Hepatocyte (in vitro differentiated cells): ENCODE data around the gene SEC22C. TPM values are rescaled to one million over a fixed set of nuclear protein-coding genes. Genes with fewer than 3 reads are reported as not detected.
"Not testable (repeated sequence)": the region's sequence is repeated elsewhere in the genome, so short reads cannot be mapped to it uniquely, and the experiment has no call there.

ENCODE experiments used
- DNase-seq: peaks from one replicate; pipeline ENCODE4 v3.0.0-alpha.2; 2016; ENCODE audit warnings: low spot score
- H2AFZ ChIP-seq: fragments of 200-600 bp; sonication (generic); 2 replicates; pipeline ENCODE4 v1.6.0; 2016; ENCODE audit warnings: antibody characterized with exemption, mild to moderate bottlenecking
- H3K27ac ChIP-seq: fragments of 200-600 bp; sonication (generic); 2 replicates; pipeline ENCODE4 v1.5.1; 2016; ENCODE audit warnings: mild to moderate bottlenecking
- H3K27me3 ChIP-seq: fragments of 200-600 bp; sonication (generic); 2 replicates; pipeline ENCODE4 v1.6.1; 2016
- H3K36me3 ChIP-seq: fragments of 200-600 bp; sonication (generic); replicated peaks from 2 replicates; pipeline ENCODE4 v1.5.1; 2016; ENCODE audit warnings: low read depth; ENCODE audit not compliant: insufficient read depth
- H3K4me1 ChIP-seq: fragments of 200-600 bp; sonication (generic); 2 replicates; pipeline ENCODE4 v1.5.1; 2016; ENCODE audit warnings: mild to moderate bottlenecking, moderate library complexity; ENCODE audit not compliant: insufficient read depth
- H3K4me2 ChIP-seq: fragments of 200-600 bp; sonication (generic); 2 replicates; pipeline ENCODE4 v1.6.0; 2016
- H3K4me3 ChIP-seq: fragments of 200-600 bp; sonication (generic); 2 replicates; pipeline ENCODE4 v1.5.1; 2016; ENCODE audit warnings: mild to moderate bottlenecking
- H3K79me2 ChIP-seq: fragments of 200-600 bp; sonication (generic); 2 replicates; pipeline ENCODE4 v1.6.0; 2017; ENCODE audit warnings: mild to moderate bottlenecking
- H3K9me2 ChIP-seq: fragments of 200-600 bp; sonication (generic); replicated peaks from 2 replicates; pipeline ENCODE4 v1.6.0; 2017; ENCODE audit warnings: mild to moderate bottlenecking; ENCODE audit not compliant: insufficient read depth
- H3K9me3 ChIP-seq: fragments of 200-600 bp; sonication (generic); 2 replicates; pipeline ENCODE4 v1.5.1; 2016; ENCODE audit warnings: low read depth, mild to moderate bottlenecking
- H4K20me1 ChIP-seq: fragments of 200-600 bp; sonication (generic); 2 replicates; pipeline ENCODE4 v1.6.0; 2016; ENCODE audit warnings: mild to moderate bottlenecking; ENCODE audit not compliant: insufficient read depth, poor library complexity, severe bottlenecking
- CTCF ChIP-seq: fragments of 200-600 bp; sonication (generic); IDR thresholded peaks from 2 replicates; pipeline ENCODE4 v1.5.1; 2016; ENCODE audit warnings: antibody characterized with exemption, mild to moderate bottlenecking; ENCODE audit not compliant: poor library complexity
- EZH2 ChIP-seq: fragments of 200-600 bp; sonication (generic); IDR thresholded peaks from 2 replicates; pipeline ENCODE4 v1.6.1; 2016; ENCODE audit warnings: antibody characterized with exemption, mild to moderate bottlenecking, borderline replicate concordance
- EZH2phosphoT487 ChIP-seq: fragments of 200-600 bp; sonication (generic); IDR thresholded peaks from one replicate; pipeline ENCODE4 v1.6.1; 2018; ENCODE audit warnings: antibody characterized with exemption, mild to moderate bottlenecking, low read depth, moderate library complexity; ENCODE audit not compliant: unreplicated experiment, severe bottlenecking
- WGBS: methylation state at CpG from one replicate; pipeline ENCODE4 v1.1.6; 2016; ENCODE audit warnings: low lambda C conversion rate; ENCODE audit errors: missing lambda C conversion rate; 5-methylcytosine and 5-hydroxymethylcytosine counted together
- polyA plus RNA-seq: library from polyadenylated mRNA; unstranded; fragments of >200 nt; fragmentation: Nextera tagmentation; extraction: Ambion mirVana; gene quantifications from 2 replicates; pipeline ENCODE4 v1.2.1, GENCODE V29; 2016
- total RNA-seq: library from RNA; depleted of rRNA; stranded (reverse); fragments of >200 nt; gene quantifications from 2 replicates; pipeline ENCODE4 v1.2.3, GENCODE V29; 2014

SEC22C gene
- total and polyA plus RNA-seq, 2 experiments from 2014 or later = 31.4 to 53.9 TPM

DNA sequence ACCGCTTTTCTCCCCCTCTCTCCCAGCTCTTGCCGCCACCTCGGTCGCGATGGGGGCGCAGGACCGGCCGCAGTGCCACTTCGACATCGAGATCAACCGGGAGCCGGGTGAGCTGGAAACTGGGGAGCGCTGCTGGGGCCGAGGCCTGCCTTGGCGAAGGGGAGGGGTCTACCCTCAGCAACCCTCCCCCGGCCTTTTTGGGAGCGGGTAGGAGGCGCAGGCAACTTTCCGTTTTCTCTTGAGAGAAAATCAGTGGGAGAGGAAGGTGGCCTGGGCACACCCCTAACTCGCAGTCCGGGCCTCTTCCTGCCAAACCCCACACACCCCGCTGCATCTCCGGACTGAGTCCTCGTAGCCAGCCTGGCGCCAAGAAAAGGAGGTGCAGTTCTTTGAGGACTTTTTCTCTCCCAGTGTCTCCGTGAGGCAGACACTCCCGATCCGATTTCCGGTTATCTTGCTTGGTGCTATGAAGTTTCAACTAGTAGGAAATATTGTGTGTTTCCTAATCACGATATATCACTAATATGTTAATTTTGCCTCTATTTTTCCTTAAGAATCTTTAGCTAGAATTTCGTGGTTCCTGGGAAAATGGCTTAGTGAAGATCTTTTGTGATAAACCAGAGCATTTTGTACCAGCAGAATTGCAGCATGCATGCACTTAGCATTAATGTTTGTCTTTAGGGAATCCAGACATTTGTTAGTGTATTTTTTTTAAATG lies 19.4 kb upstream of the SEC22C start:
- Histone ChIP-seq H3K4me1 (peaks cover 20% of the 10 kb centered on the region), H3K27ac (peak overlapping the region; percentile 99), H3K9me3 (no peaks in the 10 kb centered on the region), H3K9me2 (no peaks in the 10 kb centered on the region), H3K27me3 (no peaks in the 10 kb centered on the region), H3K4me2 (peak overlapping the region; percentile 90), H3K36me3 (no peaks in the 10 kb centered on the region), H2AFZ (peak overlapping the region; percentile 74), H3K79me2 (peaks cover 63% of the 10 kb centered on the region), H3K4me3 (peak overlapping the region; percentile 86), H4K20me1 (peaks cover 39% of the 10 kb centered on the region)
- under 1% methylated on average over 30 of the region's 31 CpGs for WGBS
- DNase-seq = peak; percentile 72
- TF ChIP-seq EZH2 (no peak), CTCF (no peak), EZH2phosphoT487 (no peak)

DNA sequence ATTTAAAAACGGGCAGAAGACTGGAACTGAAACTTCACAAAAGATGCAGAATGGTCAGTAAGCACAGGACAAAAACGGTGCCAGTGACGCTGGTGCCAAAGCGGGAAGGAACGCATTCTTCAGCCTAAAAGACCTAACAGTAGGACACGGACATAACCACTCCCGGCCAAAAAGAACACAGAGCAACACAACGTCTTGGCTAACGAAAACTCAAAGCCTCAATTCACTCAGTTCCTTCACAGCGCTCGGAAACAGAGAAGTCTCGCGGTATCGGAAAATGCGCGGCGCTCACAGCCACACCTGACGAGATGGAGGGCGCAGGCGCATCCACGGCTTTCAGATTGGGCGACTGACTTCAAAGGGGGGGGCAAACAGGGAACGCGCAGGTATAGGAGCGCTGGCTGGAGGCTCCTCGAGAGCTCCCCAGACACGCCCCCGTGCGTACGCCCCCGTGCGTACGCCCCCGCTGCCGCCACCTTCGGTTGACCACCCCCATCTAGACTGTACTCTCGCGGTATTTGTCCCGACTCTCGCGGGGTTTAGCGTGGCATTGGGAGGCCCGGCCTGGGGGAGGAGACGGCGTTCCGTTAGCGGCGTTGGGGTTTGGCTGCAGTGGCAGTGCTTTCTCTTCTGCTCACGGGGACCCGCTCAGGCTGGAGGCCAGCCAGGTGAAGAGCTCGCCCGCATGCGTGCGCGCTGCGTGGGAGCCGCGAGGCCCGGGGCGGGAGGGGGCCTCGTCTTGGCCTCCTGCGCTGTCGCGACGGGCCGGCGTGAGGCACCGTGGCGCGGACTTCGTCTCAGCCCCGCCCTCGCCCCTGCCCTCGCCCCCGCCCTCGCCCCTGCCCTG lies 18.6 kb upstream of the SEC22C start, which contains the start of gene NKTR:
NKTR (plus strand) TSS at position 576 of the 847 bp plus-strand sequence. CDS start 321 bp downstream, outside the sequence.
- H3K79me2 ChIP-seq = peaks cover 55% of the 10 kb centered on the region
- peak within 1 kb of the TSS; percentile 86 for H3K4me3 ChIP-seq
- H2AFZ ChIP-seq = peak within 1 kb of the TSS; percentile 74

DNA sequence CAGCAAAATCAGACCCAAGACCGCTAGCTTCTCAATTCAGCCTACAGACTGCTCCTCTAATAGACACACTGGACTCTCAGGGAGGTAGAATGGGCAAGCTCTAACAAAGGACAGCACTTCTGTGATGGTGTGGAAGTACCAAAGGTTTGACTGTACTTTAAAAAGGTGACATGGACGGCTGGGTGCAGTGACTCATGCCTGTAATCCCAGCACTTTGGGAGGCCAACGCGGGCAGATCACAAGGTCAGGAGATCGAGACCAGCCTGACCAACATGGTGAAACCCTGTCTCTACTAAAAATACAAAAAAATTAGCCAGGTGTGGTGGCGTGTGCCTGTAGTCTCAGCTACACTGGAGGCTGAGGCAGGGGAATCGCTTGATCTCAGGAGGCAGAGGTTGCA lies 15.3 kb upstream of the SEC22C start:
- H3K9me2 ChIP-seq, H3K4me1 ChIP-seq, H3K27me3 ChIP-seq, H3K9me3 ChIP-seq, H3K36me3 ChIP-seq, H2AFZ ChIP-seq, H3K27ac ChIP-seq, DNase-seq, H3K4me2 ChIP-seq, H4K20me1 ChIP-seq, H3K4me3 ChIP-seq: not testable (repeated sequence)
- H3K79me2 ChIP-seq = peaks cover 39% of the 10 kb centered on the region
- 94% methylated on average over 7 of the region's 7 CpGs for WGBS

More for the DNA sequence above, 18.6 kb upstream of the SEC22C start, which contains the start of gene NKTR:
- no peak for TF ChIP-seq EZH2phosphoT487
- no peak for TF ChIP-seq EZH2
- no peak for TF ChIP-seq CTCF
- DNase-seq = peak; percentile 99
- WGBS = 1% methylated on average over 50 of the region's 76 CpGs
- Histone ChIP-seq H3K9me3 (no peaks in the 10 kb centered on the region), H3K4me2 (peak within 1 kb of the TSS; percentile 90), H3K9me2 (no peaks in the 10 kb centered on the region), H3K4me1 (peaks cover 15% of the 10 kb centered on the region), H3K27ac (peak within 1 kb of the TSS; percentile 99), H3K36me3 (no peaks in the 10 kb centered on the region), H3K27me3 (no peaks in the 10 kb centered on the region), H4K20me1 (peaks cover 32% of the 10 kb centered on the region)

DNA sequence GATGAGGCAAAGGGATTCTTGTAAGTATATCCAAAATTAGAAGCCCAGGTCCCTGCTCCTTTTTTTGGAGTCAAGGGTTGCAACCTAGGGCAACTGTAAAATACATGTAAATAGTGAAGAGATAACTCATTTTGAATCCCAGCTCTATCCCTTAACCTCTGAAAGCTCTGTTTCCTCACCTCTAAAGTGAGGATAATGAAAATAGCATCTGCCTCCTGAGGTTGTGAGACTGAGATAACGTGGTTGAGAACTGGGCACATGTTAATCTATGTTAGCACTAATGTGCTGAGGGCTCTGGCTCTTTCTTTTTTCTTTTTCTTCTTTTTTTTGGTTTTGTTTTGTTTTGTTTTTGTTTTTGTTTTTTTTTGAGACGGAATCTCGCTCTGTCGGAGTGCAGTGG lies 13.9 kb upstream of the SEC22C start:
- Histone ChIP-seq H3K79me2 (peaks cover 37% of the 10 kb centered on the region), H3K9me3 (no peaks in the 10 kb centered on the region), H3K9me2 (no peaks in the 10 kb centered on the region), H3K27ac (no peak overlapping the region), H3K4me1 (no peaks in the 10 kb centered on the region), H3K27me3 (no peaks in the 10 kb centered on the region), H3K4me2 (no peak overlapping the region), H3K36me3 (no peaks in the 10 kb centered on the region), H2AFZ (no peak overlapping the region), H3K4me3 (no peak overlapping the region), H4K20me1 (no peaks in the 10 kb centered on the region)
- TF ChIP-seq CTCF (no peak), EZH2 (no peak), EZH2phosphoT487 (no peak)
- no peak for DNase-seq
- 94% methylated on average over 4 of the region's 4 CpGs for WGBS
